HuH-7 (cell line): ENCODE results near the gene SPATA12.

Experiments
- DNase-seq: peaks from one replicate; pipeline ENCODE4 v3.0.0; 2011; ENCODE audit warnings: low spot score

SPATA12 gene

GRCh38 chr3:57118254-57118653, 57.8 kb downstream of the SPATA12 start:
- no peak for DNase-seq

GRCh38 chr3:57120040-57120439, 59.6 kb downstream of the SPATA12 start:
- no peak for DNase-seq

GRCh38 chr3:57120451-57121174, 60.1 kb downstream of the SPATA12 start:
- DNase-seq, result no peak
